H1 (cell line): ENCODE results near the gene TBX5. TPM values are rescaled to one million over a fixed set of nuclear protein-coding genes. Genes with fewer than 3 reads are reported as not detected.

Experiments
- CTCF ChIA-PET: fragments of 300-600 bp; sonication (Branson Sonifier 250); formaldehyde crosslinking; loops from one replicate; lab custom pipeline; 2021; ENCODE audit not compliant: partially characterized antibody; lab: Charles Lee
- POLR2A ChIA-PET: fragments of 300-600 bp; sonication (Branson Sonifier 250); formaldehyde crosslinking; loops from one replicate; lab custom pipeline; 2021; ENCODE audit warnings: inconsistent platforms; ENCODE audit not compliant: partially characterized antibody; lab: Charles Lee
- DNase-seq, 2 experiments: peaks; one replicate each; pipeline versions ENCODE4 v3.0.0 to v3.0.0-alpha.2; 2010 to 2022; ENCODE audit warnings: low spot score in 2 of 2, low read depth in 1 of 2, mixed read lengths in 1 of 2
- FAIRE-seq: peaks from 2 replicates; lab custom pipeline; 2011; peaks lifted over from hg19 to GRCh38; lab: Jason Lieb, UNC
- H2AFZ ChIP-seq: 2 replicates; pipeline ENCODE4 v1.8.1; 2012; ENCODE audit warnings: low read length, inconsistent platforms
- H2AK5ac ChIP-seq: 2 replicates; pipeline ENCODE4 v1.6.1; 2013; ENCODE audit warnings: low read depth, low read length
- H2BK120ac ChIP-seq: replicated peaks from 2 replicates; pipeline ENCODE3; 2013; ENCODE audit warnings: low read depth, low read length, inconsistent platforms
- H2BK12ac ChIP-seq: 2 replicates; pipeline ENCODE4 v1.6.1; 2013; ENCODE audit warnings: low read depth, low read length
- H2BK15ac ChIP-seq: 2 replicates; pipeline ENCODE4 v1.6.1; 2013; ENCODE audit warnings: low read length
- H2BK20ac ChIP-seq: 2 replicates; pipeline ENCODE4 v1.6.1; 2013; ENCODE audit warnings: low read length
- H2BK5ac ChIP-seq: 2 replicates; pipeline ENCODE4 v1.6.1; 2013; ENCODE audit warnings: low read depth, low read length
- H3K14ac ChIP-seq: 2 replicates; pipeline ENCODE4 v1.6.1; 2013; ENCODE audit warnings: inconsistent platforms; ENCODE audit not compliant: insufficient read length
- H3K18ac ChIP-seq: 2 replicates; pipeline ENCODE4 v1.6.1; 2013; ENCODE audit warnings: low read length; ENCODE audit errors: extremely low read depth
- H3K23ac ChIP-seq: 2 replicates; pipeline ENCODE4 v1.6.1; 2013; ENCODE audit warnings: inconsistent platforms; ENCODE audit not compliant: insufficient read length
- H3K23me2 ChIP-seq: 2 replicates; pipeline ENCODE4 v1.6.1; 2013; ENCODE audit warnings: low read depth, low read length
- H3K27ac ChIP-seq: 2 replicates; pipeline ENCODE4 v1.6.1; 2011; ENCODE audit warnings: low read depth, low read length, inconsistent platforms
- H3K27me3 ChIP-seq, 4 experiments: replicated peaks in 1 of 4; 1 replicate in 1 of 4; 2 replicates in 3 of 4; pipeline versions ENCODE4 v1.6.1 to v1.8.1; 2011 to 2013; ENCODE audit warnings: low read length in 3 of 4, mild to moderate bottlenecking in 3 of 4, inconsistent platforms in 2 of 4, mixed read lengths in 2 of 4, moderate library complexity in 1 of 4; ENCODE audit not compliant: control insufficient read depth in 3 of 4, insufficient read depth in 3 of 4; ENCODE audit errors: extremely low read depth in 1 of 4
- H3K36me3 ChIP-seq, 4 experiments: 2 replicates each; pipeline versions ENCODE4 v1.6.1 to v1.8.1; 2011 to 2013; ENCODE audit warnings: mild to moderate bottlenecking in 4 of 4, low read length in 3 of 4, moderate library complexity in 2 of 4, control low read depth in 1 of 4, inconsistent platforms in 1 of 4; ENCODE audit not compliant: insufficient read depth in 4 of 4, control insufficient read depth in 2 of 4
- H3K4ac ChIP-seq: replicated peaks from 2 replicates; pipeline ENCODE3; 2013; ENCODE audit warnings: low read length, low read depth, mixed read lengths, inconsistent platforms; ENCODE audit not compliant: insufficient read length
- H3K4me1 ChIP-seq, 4 experiments: replicated peaks in 1 of 4; 1 replicate in 1 of 4; 2 replicates in 3 of 4; pipeline versions ENCODE4 v1.6.1 to v1.8.1; 2011 to 2013; ENCODE audit warnings: low read length in 3 of 4, inconsistent platforms in 2 of 4, mixed read lengths in 1 of 4; ENCODE audit not compliant: insufficient read depth in 4 of 4, control insufficient read depth in 3 of 4
- H3K4me2 ChIP-seq, 2 experiments: 2 replicates each; pipeline versions ENCODE4 v1.6.1 to v1.8.1; 2011 to 2013; ENCODE audit warnings: low read depth in 2 of 2, low read length in 2 of 2, control low read depth in 1 of 2, inconsistent platforms in 1 of 2, mild to moderate bottlenecking in 1 of 2; ENCODE audit not compliant: insufficient read depth in 1 of 2
- H3K4me3 ChIP-seq, 4 experiments: fragments of 200-600, 300-600 bp in 1 of 4; sonication (generic), shearing (Covaris generic), sonication (Bioruptor Twin) in 1 of 4; 2 replicates each; pipeline versions ENCODE4 v1.5.1 to v1.8.1; 2011 to 2016; ENCODE audit warnings: low read length in 4 of 4, low read depth in 3 of 4, control low read depth in 2 of 4, inconsistent platforms in 2 of 4, mild to moderate bottlenecking in 2 of 4, mixed read lengths in 1 of 4, moderate library complexity in 1 of 4; ENCODE audit not compliant: insufficient read depth in 2 of 4; ENCODE audit errors: extremely low read depth in 1 of 4
- H3K56ac ChIP-seq: replicated peaks from 2 replicates; pipeline ENCODE3; 2013; ENCODE audit warnings: low read depth, mild to moderate bottlenecking, mixed read lengths, low read length, inconsistent platforms; ENCODE audit not compliant: insufficient read length
- H3K79me1 ChIP-seq: 2 replicates; pipeline ENCODE4 v1.6.1; 2013; ENCODE audit warnings: low read depth, low read length, control low read depth
- H3K79me2 ChIP-seq, 2 experiments: 2 replicates each; pipeline versions ENCODE4 v1.6.1 to v1.8.1; 2012 to 2013; ENCODE audit warnings: low read length in 2 of 2, mild to moderate bottlenecking in 2 of 2, inconsistent platforms in 1 of 2; ENCODE audit not compliant: insufficient read depth in 2 of 2, control insufficient read depth in 1 of 2
- H3K9ac ChIP-seq, 4 experiments: replicated peaks in 1 of 4; 1 replicate in 1 of 4; 2 replicates in 3 of 4; pipeline versions ENCODE4 v1.6.1 to v1.8.1; 2011 to 2013; ENCODE audit warnings: low read depth in 3 of 4, low read length in 3 of 4, control low read depth in 2 of 4, mild to moderate bottlenecking in 2 of 4, moderate library complexity in 2 of 4, inconsistent platforms in 1 of 4; ENCODE audit errors: extremely low read depth in 1 of 4
- H3K9me3 ChIP-seq, 2 experiments: 2 replicates each; pipeline versions ENCODE4 v1.6.1 to v1.8.1; 2012 to 2013; ENCODE audit warnings: mild to moderate bottlenecking in 2 of 2, moderate library complexity in 2 of 2, control low read depth in 1 of 2, inconsistent platforms in 1 of 2, low read depth in 1 of 2, low read length in 1 of 2, mixed read lengths in 1 of 2; ENCODE audit not compliant: insufficient read depth in 2 of 2
- H4K20me1 ChIP-seq, 2 experiments: replicated peaks in 1 of 2; 2 replicates each; pipeline versions ENCODE3 to v1.8.1; 2011 to 2013; ENCODE audit warnings: inconsistent platforms in 2 of 2, low read length in 2 of 2, mild to moderate bottlenecking in 1 of 2; ENCODE audit not compliant: insufficient read depth in 2 of 2, control insufficient read depth in 1 of 2
- H4K5ac ChIP-seq: 2 replicates; pipeline ENCODE4 v1.6.1; 2013; ENCODE audit warnings: low read length, low read depth, mixed read lengths, inconsistent platforms; ENCODE audit not compliant: insufficient read length
- H4K8ac ChIP-seq: 2 replicates; pipeline ENCODE4 v1.8.0; 2013; ENCODE audit warnings: mild to moderate bottlenecking, moderate library complexity, low read length, inconsistent platforms; ENCODE audit not compliant: insufficient read depth; ENCODE audit errors: extremely low read depth
- H4K91ac ChIP-seq: replicated peaks from 2 replicates; pipeline ENCODE3; 2013; ENCODE audit warnings: low read length, mixed read lengths, inconsistent platforms; ENCODE audit not compliant: insufficient read length
- ATF2 ChIP-seq: IDR thresholded peaks from 2 replicates; pipeline ENCODE4 v1.6.1; 2012; ENCODE audit warnings: low read length, inconsistent platforms
- CBX5 ChIP-seq: fragments of 300-800, 300-1000 bp; sonication (generic); IDR thresholded peaks from 2 replicates; pipeline ENCODE4 v1.7.1; 2016; ENCODE audit warnings: antibody characterized with exemption, low read length, low read depth
- HDAC2 ChIP-seq, 2 experiments: fragments of 300-600 bp in 1 of 2; sonication (generic) in 1 of 2; IDR thresholded peaks; 2 replicates each; pipeline ENCODE4 v1.6.1; 2011 to 2012; ENCODE audit warnings: low read depth in 2 of 2, low read length in 2 of 2, mild to moderate bottlenecking in 2 of 2, moderate library complexity in 2 of 2, borderline replicate concordance in 1 of 2, inconsistent platforms in 1 of 2
- JUND ChIP-seq: IDR thresholded peaks from 2 replicates; pipeline ENCODE4 v1.6.1; 2011; ENCODE audit warnings: mild to moderate bottlenecking, improper control_type of control experiment, low read length
- PHF8 ChIP-seq: fragments of 200-600 bp; sonication (generic); conservative IDR thresholded peaks from 2 replicates; pipeline ENCODE4 v1.7.1; 2012; ENCODE audit warnings: low read depth, mild to moderate bottlenecking, inconsistent platforms, low read length, moderate library complexity
- TEAD4 ChIP-seq: IDR thresholded peaks from 2 replicates; pipeline ENCODE4 v1.6.1; 2012; ENCODE audit warnings: low read depth, low read length, inconsistent platforms, mixed read lengths
- WGBS, 2 experiments: shearing (Covaris generic) in 1 of 2; methylation state at CpG; one replicate each; pipeline versions ENCODE4 v1.1.6 to v1.1.7; 2013 to 2015; ENCODE audit warnings: low lambda C conversion rate in 2 of 2, mixed read lengths in 2 of 2, inconsistent platforms in 1 of 2, low coverage in 1 of 2, missing lambda C conversion rate in 1 of 2; ENCODE audit not compliant: insufficient replicate concordance in 2 of 2, insufficient coverage in 1 of 2, insufficient read length in 1 of 2; ENCODE audit errors: extremely low coverage in 1 of 2, missing lambda C conversion rate in 1 of 2; 5-methylcytosine and 5-hydroxymethylcytosine counted together
- polyA plus RNA-seq, 7 experiments: library from polyadenylated mRNA; depleted of rRNA in 3 of 7; stranded (reverse) in 5 of 7; unstranded in 2 of 7; fragments of >200 nt in 5 of 7; fragments of 200-250 nt in 2 of 7; gene quantifications; 1 replicate in 5 of 7; 2 replicates in 1 of 7; 4 replicates in 1 of 7; pipeline versions ENCODE4 v1.2.1 to v1.2.3, GENCODE V29; 2011 to 2013; ENCODE audit warnings: missing spikeins in 2 of 7, mixed read lengths in 2 of 7
- total RNA-seq: library from RNA; stranded (reverse); fragmentation: NEBNext Ultra II Directional; extraction: Animal tissue kit (Norgen Biotek cat#: 25700); gene quantifications from 2 replicates; pipeline ENCODE4 v1.2.1, GENCODE V29; 2021

The TBX5 gene
- total and polyA plus RNA-seq, 2 of the 8 experiments (the other 6 are each of a cell fraction or from before 2014, with no cell fraction given) = 0.05 TPM; not detected in 1

GRCh38 chr12:114368685-114369452, 37.1 kb downstream of the TBX5 start:
- Histone ChIP-seq H3K4me3 (no peak overlapping the region), H3K4me1 (0 out of 7 replicates have a peak, but pooled peaks cover 0 to 2% (median under 1%) of the 10 kb centered on the region in 4 experiments), H3K27me3 (no peaks in the 10 kb centered on the region), H3K4ac (no peak overlapping the region), H3K18ac (no peak overlapping the region), H3K4me2 (no peak overlapping the region), H3K36me3 (no peaks in the 10 kb centered on the region), H3K56ac (no peak overlapping the region), H3K23ac (no peak overlapping the region), H2BK5ac (no peak overlapping the region), H3K14ac (no peak overlapping the region), H3K79me1 (no peaks in the 10 kb centered on the region; the same call in 1 of the 2 replicates), H3K27ac (no peak overlapping the region), H2BK120ac (no peak overlapping the region), H2AFZ (no peak overlapping the region), H3K9ac (no peak overlapping the region), H2BK15ac (no peak overlapping the region), H3K23me2 (no peaks in the 10 kb centered on the region), H4K91ac (no peak overlapping the region), H3K9me3 (peaks cover 4 to 8% of the 10 kb centered on the region in 2 experiments; a peak in 3 of 4 replicates), H2AK5ac (no peak overlapping the region), H3K79me2 (no peaks in the 10 kb centered on the region), H4K20me1 (no peaks in the 10 kb centered on the region), H2BK20ac (no peak overlapping the region), H4K8ac (no peak overlapping the region), H4K5ac (no peak overlapping the region), H2BK12ac (no peak overlapping the region)
- FAIRE-seq (no peak), DNase-seq (no peak)
- POLR2A ChIA-PET = no interaction called here
- CTCF ChIA-PET = interaction anchor here (0.7 to 3.7 kb wide), 8 partner anchors 8 to 203 kb away, joined by 3 to 35 read pairs (median 3); no protein-coding TSS in a partner anchor
- TF ChIP-seq ATF2 = no peak
- TF ChIP-seq CBX5 = no peak
- TF ChIP-seq HDAC2 (IDR thresholded peaks at IDR 0.05; ENCODE audit: borderline replicate concordance in 1 of 2, low read depth in 2 of 2, low read length in 2 of 2) = no peak
- TF ChIP-seq PHF8 = no peak
- TF ChIP-seq TEAD4 = no peak
- no peak for TF ChIP-seq JUND
- WGBS, 2 experiments = 94% methylated on average over 8 of the region's 8 CpGs; no CpG with 5 or more reads in 1 of the 2 experiments
